ENCODE measurements around the gene PLPP6. TPM values are rescaled to one million over a fixed set of nuclear protein-coding genes. Genes with fewer than 3 reads are reported as not detected.

PLPP6 gene
- total RNA-seq: 1 to 10 TPM; 4.2 to 8.0 (median 5.6) TPM

- TF ChIP-seq CTCF (IDR thresholded peaks at IDR 0.05) (peak; percentile 31 to 75 (median 60)), EP300 (IDR thresholded peaks at IDR 0.05) (peak; percentile 36 to 84), POLR2A (IDR thresholded peaks at IDR 0.05) (peak; percentile 43)
- DNase-seq (ENCODE audit: low spot score in 2 of 2): peak; percentile 78 to 84
- Histone ChIP-seq H3K9me3 (no peaks in the 10 kb centered on the region), H3K27ac (peak within 1 kb of the TSS; percentile 46 to 92 (median 86)), H3K27me3 (no peaks in the 10 kb centered on the region), H3K36me3 (no peaks in the 10 kb centered on the region), H3K4me1 (peaks cover 0 to 48% (median 32%) of the 10 kb centered on the region in 4 donors), H3K4me3 (peak within 1 kb of the TSS; percentile 74 to 98 (median 88))
- 2 to 5% methylated on average over 26 of the region's 70 CpGs for WGBS, 2 donors
Observed at GRCh38 chr9:4662108-4662988, at the start of gene PLPP6. Gene PLPP6 (plus strand): TSS chr9:4662294. CDS start chr9:4662376, 82 bp downstream.

- no peak overlapping the region for H3K27ac ChIP-seq
- no peak overlapping the region for H3K4me3 ChIP-seq
- H3K4me1 ChIP-seq: no peaks in the 10 kb centered on the region
- no peaks in the 10 kb centered on the region for H3K36me3 ChIP-seq
- WGBS, 2 donors: 83 to 92% methylated on average over 1 of the region's 1 CpG
- DNase-seq (ENCODE audit: low spot score in 2 of 2): no peak
- H3K27me3 ChIP-seq: no peaks in the 10 kb centered on the region
- H3K9me3 ChIP-seq: no peaks in the 10 kb centered on the region
- no peak for TF ChIP-seq CTCF (IDR thresholded peaks at IDR 0.05)
- TF ChIP-seq POLR2A (IDR thresholded peaks at IDR 0.05): no peak
- TF ChIP-seq EP300 (IDR thresholded peaks at IDR 0.05): no peak
Observed at GRCh38 chr9:4614627-4615026, 47.5 kb upstream of the PLPP6 start.

- no peaks in the 10 kb centered on the region for H3K9me3 ChIP-seq
- 29 to 30% methylated on average over 4 of the region's 4 CpGs for WGBS, 2 donors
- H3K27ac ChIP-seq: no peak overlapping the region
- no peak overlapping the region for H3K4me3 ChIP-seq
- no peaks in the 10 kb centered on the region for H3K36me3 ChIP-seq
- TF ChIP-seq EP300 (IDR thresholded peaks at IDR 0.05) (no peak), POLR2A (IDR thresholded peaks at IDR 0.05) (no peak), CTCF (IDR thresholded peaks at IDR 0.05) (no peak)
- no peaks in the 10 kb centered on the region for H3K27me3 ChIP-seq
- H3K4me1 ChIP-seq: no peaks in the 10 kb centered on the region
- DNase-seq (ENCODE audit: low spot score in 2 of 2): peak in 1 of 2 donors; percentile 23
Observed at GRCh38 chr9:4615251-4615650, 46.8 kb upstream of the PLPP6 start.

GRCh38 chr9:4615778-4616177, 46.3 kb upstream of the PLPP6 start:
- Histone ChIP-seq H3K27me3 (no peaks in the 10 kb centered on the region), H3K4me1 (no peaks in the 10 kb centered on the region), H3K27ac (no peak overlapping the region), H3K36me3 (no peaks in the 10 kb centered on the region), H3K4me3 (no peak overlapping the region), H3K9me3 (no peaks in the 10 kb centered on the region)
- TF ChIP-seq POLR2A (IDR thresholded peaks at IDR 0.05) (no peak), EP300 (IDR thresholded peaks at IDR 0.05) (no peak)
- 89 to 93% methylated on average over 5 of the region's 5 CpGs for WGBS, 2 donors
- DNase-seq (ENCODE audit: low spot score in 2 of 2): no peak

- Histone ChIP-seq H3K4me1 (no peaks in the 10 kb centered on the region), H3K9me3 (no peaks in the 10 kb centered on the region), H3K36me3 (no peaks in the 10 kb centered on the region), H3K27ac (no peak overlapping the region), H3K27me3 (no peaks in the 10 kb centered on the region), H3K4me3 (no peak overlapping the region)
- DNase-seq (ENCODE audit: low spot score in 2 of 2): no peak
- TF ChIP-seq CTCF (IDR thresholded peaks at IDR 0.05): no peak
- WGBS, 2 donors: 43 to 62% methylated on average over 3 of the region's 3 CpGs
Observed at GRCh38 chr9:4617752-4618151, 44.3 kb upstream of the PLPP6 start.
